Naive thymus-derived CD8-positive, alpha-beta T cell (primary cell): Measurements from ENCODE around the gene NCKAP5. TPM values are rescaled to one million over a fixed set of nuclear protein-coding genes. Genes with fewer than 3 reads are reported as not detected.

ENCODE experiments used
- ATAC-seq, 2 donors: fragments of 150-1000 bp; cut with Tn5 transposase in 1 of 2; sonication (Bioruptor Pico), chemical (Tn5 transposase) in 1 of 2; 1 replicate in 1 of 2; 2 replicates in 1 of 2; pipeline ENCODE4 v1.10.0; 2021; ENCODE audit warnings: mild to moderate bottlenecking in 2 of 2, moderate library complexity in 2 of 2
- POLR2A ChIA-PET: fragments of 350-600 bp; sonication (Branson Sonifier 250); formaldehyde crosslinking; loops from one replicate; lab custom pipeline; 2021; ENCODE audit warnings: antibody characterized with exemption; lab: Charles Lee
- DNase-seq, 10 donors: peaks; one replicate each; pipeline versions ENCODE4 v3.0.0 to v3.0.0-alpha.2; 2020 to 2022
- H3K27ac Mint-ChIP-seq, 10 donors: one replicate each; pipeline ENCODE4 v1.8.0; 2020 to 2022; ENCODE audit warnings: mild to moderate bottlenecking in 10 of 10, mixed read lengths in 10 of 10, moderate library complexity in 4 of 10, inconsistent platforms in 1 of 10
- H3K27me3 Mint-ChIP-seq, 5 donors: one replicate each; pipeline ENCODE4 v1.8.0; 2021 to 2022; ENCODE audit warnings: mixed read lengths in 5 of 5
- H3K36me3 Mint-ChIP-seq, 3 donors: one replicate each; pipeline ENCODE4 v1.8.0; 2020 to 2022; ENCODE audit warnings: mixed read lengths in 3 of 3, mild to moderate bottlenecking in 2 of 3, inconsistent platforms in 1 of 3
- H3K4me1 Mint-ChIP-seq, 4 donors: one replicate each; pipeline ENCODE4 v1.8.0; 2021 to 2022; ENCODE audit warnings: mixed read lengths in 4 of 4
- H3K4me3 Mint-ChIP-seq, 10 donors: one replicate each; pipeline ENCODE4 v1.8.0; 2020 to 2022; ENCODE audit warnings: mild to moderate bottlenecking in 10 of 10, mixed read lengths in 10 of 10, moderate library complexity in 6 of 10, inconsistent platforms in 1 of 10
- H3K9me3 Mint-ChIP-seq, 9 donors: one replicate each; pipeline ENCODE4 v1.8.0; 2020 to 2022; ENCODE audit warnings: mixed read lengths in 9 of 9, mild to moderate bottlenecking in 3 of 9, inconsistent platforms in 1 of 9, moderate library complexity in 1 of 9
- polyA plus RNA-seq, 3 donors: library from polyadenylated mRNA; unstranded; fragments of 300-500 nt; fragmentation: Illumina TruSeq; gene quantifications; one replicate each; pipeline ENCODE4 v1.2.3, GENCODE V29; 2021
- total RNA-seq, 8 experiments: library from RNA in 2 of 8; stranded (reverse) in 2 of 8; gene quantifications; one replicate each; pipeline ENCODE4 v1.2.3 and lab custom pipeline; 2021 to 2026

NCKAP5 gene
- total and polyA plus RNA-seq, 5 experiments from 2014 or later, result not detected

DNA sequence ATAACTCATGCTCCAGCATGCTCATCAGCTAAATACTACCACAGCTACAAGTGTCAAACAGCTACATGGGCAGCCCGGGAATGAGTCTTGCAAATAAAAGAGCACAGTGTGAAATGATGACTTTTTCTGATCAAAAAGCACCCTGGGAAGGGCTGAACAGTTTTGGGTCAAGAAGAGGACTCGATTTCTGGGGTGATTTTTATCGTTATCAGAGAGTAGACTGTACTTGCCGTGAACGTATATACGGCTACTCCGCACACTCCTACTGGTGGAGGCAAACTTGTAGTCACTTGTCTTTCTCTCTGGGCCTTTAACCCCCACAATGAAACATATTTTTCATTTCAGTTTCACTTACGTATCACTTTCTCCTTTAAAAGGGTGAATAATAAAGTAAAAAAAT is 54.4 kb downstream of the NCKAP5 start:
- no peak for ATAC-seq
- peaks cover 0 to 4% (median 0%) of the 10 kb centered on the region in 5 donors for H3K27me3 Mint-ChIP-seq
- H3K4me1 Mint-ChIP-seq, result no peaks in the 10 kb centered on the region
- no peak overlapping the region for H3K27ac Mint-ChIP-seq
- no peak for DNase-seq
- POLR2A ChIA-PET, result no interaction called here
- H3K9me3 Mint-ChIP-seq, result peaks cover 0 to 8% (median 0%) of the 10 kb centered on the region in 9 donors
- no peaks in the 10 kb centered on the region for H3K36me3 Mint-ChIP-seq
- H3K4me3 Mint-ChIP-seq, result no peak overlapping the region

DNA sequence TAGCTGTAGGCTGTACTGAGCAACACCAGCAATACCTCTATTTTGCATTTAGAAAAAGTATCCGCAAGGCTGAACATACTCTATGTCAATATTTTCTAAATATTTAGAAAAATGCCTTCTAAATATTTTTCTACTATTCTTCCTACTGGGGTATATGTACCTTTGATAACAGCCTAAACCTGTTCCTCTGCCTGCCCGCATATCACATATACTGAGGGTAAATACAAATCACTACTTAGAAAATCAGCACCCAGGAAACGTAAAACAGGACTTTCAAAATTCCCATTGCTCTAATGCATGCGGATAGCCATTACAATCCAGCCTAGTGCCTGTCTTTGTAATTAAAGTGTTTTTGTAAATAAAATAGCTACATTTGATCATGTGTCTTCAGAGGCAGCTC is 56.1 kb downstream of the NCKAP5 start:
- Mint-ChIP-seq H3K27me3 (peaks cover 0 to 4% (median 0%) of the 10 kb centered on the region in 5 donors), H3K4me1 (no peaks in the 10 kb centered on the region), H3K36me3 (no peaks in the 10 kb centered on the region), H3K9me3 (peaks cover 0 to 8% (median 0%) of the 10 kb centered on the region in 9 donors), H3K4me3 (no peak overlapping the region), H3K27ac (no peak overlapping the region)
- POLR2A ChIA-PET, result no interaction called here
- ATAC-seq (no peak), DNase-seq (no peak)

DNA sequence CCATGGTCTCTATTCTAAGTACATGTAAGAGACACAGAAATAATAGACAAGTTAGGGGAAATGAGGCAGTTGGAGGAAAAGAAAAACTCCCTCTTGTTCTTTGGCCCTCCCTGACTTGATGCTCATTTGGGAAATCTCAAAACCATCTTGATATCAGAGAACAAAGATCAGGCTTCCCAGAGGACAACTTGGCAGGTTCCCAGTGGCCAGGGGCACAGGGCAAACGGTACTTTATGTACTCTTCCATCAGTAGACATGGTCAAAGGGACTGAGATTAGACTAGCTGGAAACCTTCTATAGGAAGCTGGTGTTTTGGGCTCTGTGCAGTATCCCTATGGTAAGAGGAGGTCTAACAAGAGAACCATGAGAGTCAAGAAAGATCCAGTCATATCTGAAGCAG is 56.6 kb downstream of the NCKAP5 start:
- Mint-ChIP-seq H3K27me3 (peaks cover 0 to 6% (median 0%) of the 10 kb centered on the region in 5 donors), H3K4me3 (no peak overlapping the region), H3K4me1 (no peaks in the 10 kb centered on the region), H3K27ac (no peak overlapping the region), H3K36me3 (no peaks in the 10 kb centered on the region), H3K9me3 (peaks cover 0 to 8% (median 0%) of the 10 kb centered on the region in 9 donors)
- POLR2A ChIA-PET, result no interaction called here
- DNase-seq (no peak), ATAC-seq (no peak)

GRCh38 chr2:133509777-133510176 is 58.5 kb downstream of the NCKAP5 start:
- no peaks in the 10 kb centered on the region for H3K36me3 Mint-ChIP-seq
- H3K27ac Mint-ChIP-seq, result no peak overlapping the region
- no peak for DNase-seq
- no peak for ATAC-seq
- no peak overlapping the region for H3K4me3 Mint-ChIP-seq
- peaks cover 0 to 10% (median 0%) of the 10 kb centered on the region in 5 donors for H3K27me3 Mint-ChIP-seq
- H3K9me3 Mint-ChIP-seq, result peaks cover 0 to 8% (median 0%) of the 10 kb centered on the region in 9 donors
- POLR2A ChIA-PET, result no interaction called here
- no peaks in the 10 kb centered on the region for H3K4me1 Mint-ChIP-seq

DNA sequence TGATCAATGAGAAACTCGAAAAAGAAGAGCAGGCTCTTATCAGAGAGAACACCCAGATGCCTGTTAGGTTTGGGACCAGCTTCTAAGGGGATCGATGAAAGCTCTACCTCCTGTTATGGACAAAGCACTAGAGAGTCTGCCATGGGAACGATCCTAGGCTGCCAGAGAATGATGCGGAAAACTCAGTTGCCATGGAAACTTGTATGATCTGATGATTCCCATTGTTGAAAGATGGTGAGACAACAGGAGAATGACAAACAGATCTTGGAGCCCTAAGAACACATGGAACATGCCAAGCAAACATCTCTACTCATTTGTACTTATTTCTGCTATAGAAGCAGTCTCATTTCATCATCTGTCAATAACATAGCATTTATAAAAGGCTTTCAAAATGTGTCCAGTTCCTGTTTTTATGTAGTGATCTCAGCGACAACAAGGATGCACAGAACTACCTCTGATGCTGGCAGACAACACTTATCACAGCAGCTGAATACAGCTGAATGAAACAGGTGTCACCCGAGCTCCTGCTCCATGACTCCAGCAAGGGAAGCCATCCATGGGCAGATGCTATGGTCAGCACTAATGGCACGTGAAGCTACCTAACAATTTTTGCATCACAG is 59.6 kb downstream of the NCKAP5 start:
- Mint-ChIP-seq H3K4me1 (no peaks in the 10 kb centered on the region), H3K9me3 (peaks cover 0 to 8% (median 0%) of the 10 kb centered on the region in 9 donors), H3K4me3 (no peak overlapping the region), H3K36me3 (no peaks in the 10 kb centered on the region), H3K27me3 (peaks cover 0 to 12% (median 0%) of the 10 kb centered on the region in 5 donors), H3K27ac (peak overlapping the region in 1 of 10 donors; percentile 0)
- POLR2A ChIA-PET, result no interaction called here
- DNase-seq, result no peak
- no peak for ATAC-seq

GRCh38 chr2:133506996-133507395 is 61.3 kb downstream of the NCKAP5 start:
- Mint-ChIP-seq H3K4me1 (no peaks in the 10 kb centered on the region), H3K27ac (no peak overlapping the region), H3K9me3 (peaks cover 0 to 20% (median 0%) of the 10 kb centered on the region in 9 donors), H3K36me3 (no peaks in the 10 kb centered on the region), H3K4me3 (no peak overlapping the region), H3K27me3 (peaks cover 0 to 12% (median 2%) of the 10 kb centered on the region in 5 donors)
- no peak for DNase-seq
- ATAC-seq, result no peak
- POLR2A ChIA-PET, result no interaction called here

DNA sequence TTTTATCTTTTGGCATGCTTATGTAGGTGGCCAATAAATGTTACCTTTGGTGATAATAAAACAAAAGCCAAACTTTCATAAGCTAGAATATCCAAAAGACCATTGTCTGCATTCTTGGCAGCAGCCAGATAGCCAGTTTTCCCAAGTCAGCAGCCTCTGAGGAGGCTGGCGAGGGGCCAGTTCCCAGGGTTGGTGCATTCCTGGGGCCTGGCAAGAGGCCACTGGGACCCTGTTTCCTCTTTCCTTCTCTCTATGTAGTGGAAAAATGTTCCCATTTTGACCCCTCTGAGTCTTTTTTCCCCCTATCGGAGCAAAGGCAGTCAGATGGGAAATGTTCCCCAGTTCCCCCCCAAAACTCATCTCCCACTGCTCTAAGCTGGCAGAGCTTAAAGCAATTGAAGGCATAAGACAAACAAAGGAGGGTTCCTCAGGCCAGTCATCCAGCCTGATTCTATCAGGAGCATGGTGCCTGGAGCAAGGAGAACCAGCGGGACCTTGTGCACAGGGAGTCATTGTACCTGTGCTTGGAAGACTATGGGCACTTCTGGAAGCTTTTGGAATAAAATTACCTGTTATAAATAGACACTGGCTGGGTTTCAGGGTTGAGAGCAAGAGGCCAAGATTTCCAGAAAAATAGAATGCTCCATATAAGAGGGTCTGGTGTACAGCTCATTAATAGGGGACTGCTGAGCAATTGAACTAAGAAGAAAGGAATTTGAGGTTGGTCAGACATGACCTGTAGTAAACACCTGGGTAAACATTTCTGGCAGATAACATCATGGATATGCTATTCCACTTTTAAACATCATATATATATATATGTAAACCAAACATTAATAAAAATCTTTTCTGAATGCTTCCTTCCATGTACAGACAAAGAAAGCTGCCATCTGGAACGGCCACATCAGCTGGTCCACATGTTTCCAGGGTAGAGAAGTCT is 63.4 kb downstream of the NCKAP5 start:
- peaks cover 0 to 20% (median 0%) of the 10 kb centered on the region in 9 donors for H3K9me3 Mint-ChIP-seq
- no peak for ATAC-seq
- H3K27me3 Mint-ChIP-seq, result peaks cover 0 to 12% (median 5%) of the 10 kb centered on the region in 5 donors
- no peak for DNase-seq
- H3K4me3 Mint-ChIP-seq, result no peak overlapping the region
- no peak overlapping the region for H3K27ac Mint-ChIP-seq
- H3K4me1 Mint-ChIP-seq, result no peaks in the 10 kb centered on the region
- H3K36me3 Mint-ChIP-seq, result no peaks in the 10 kb centered on the region
- POLR2A ChIA-PET, result no interaction called here

DNA sequence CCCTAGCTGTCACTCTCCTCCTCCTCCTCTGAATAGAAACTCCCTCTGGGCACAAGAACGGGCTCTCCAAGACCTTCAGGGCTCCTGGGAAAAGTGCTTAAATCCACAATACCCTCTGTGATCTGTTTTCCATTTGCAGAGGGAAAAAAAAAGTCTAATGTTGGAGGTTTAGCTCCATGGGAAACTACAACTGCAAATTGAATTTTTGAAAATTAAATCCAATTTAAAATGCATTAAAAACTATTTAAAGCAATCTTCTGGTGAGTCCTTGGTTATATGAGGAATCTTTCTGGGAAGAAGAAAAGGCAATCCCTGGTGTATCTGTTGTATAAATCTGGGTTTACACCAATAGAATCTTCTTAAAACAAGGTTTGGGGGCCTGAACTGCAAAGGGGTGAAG is 64.3 kb downstream of the NCKAP5 start:
- Mint-ChIP-seq H3K36me3 (no peaks in the 10 kb centered on the region), H3K4me1 (no peaks in the 10 kb centered on the region), H3K27me3 (peaks cover 0 to 10% (median 5%) of the 10 kb centered on the region in 5 donors), H3K4me3 (no peak overlapping the region), H3K27ac (no peak overlapping the region), H3K9me3 (peaks cover 0 to 11% (median 0%) of the 10 kb centered on the region in 9 donors)
- ATAC-seq (no peak), DNase-seq (no peak)
- POLR2A ChIA-PET, result no interaction called here

DNA sequence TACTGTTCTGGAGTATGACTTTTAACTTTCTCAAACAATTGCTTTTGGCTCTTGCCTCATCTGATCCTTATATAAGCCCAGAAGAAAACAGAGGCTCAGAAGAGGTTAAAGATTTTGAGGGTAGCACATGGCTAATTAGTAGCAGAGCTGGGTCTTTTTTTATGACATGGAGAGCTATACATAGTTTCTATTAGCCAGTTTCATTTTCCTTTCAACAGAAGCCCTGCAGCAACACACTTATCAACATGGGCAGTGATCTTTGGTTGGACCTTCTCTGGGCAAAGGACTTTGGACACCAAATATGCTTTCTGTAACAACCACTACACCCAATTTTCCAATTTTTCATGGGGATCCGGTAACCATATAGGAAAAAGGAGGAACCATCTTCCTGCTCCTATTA is 64.9 kb downstream of the NCKAP5 start:
- peaks cover 0 to 11% (median 0%) of the 10 kb centered on the region in 9 donors for H3K9me3 Mint-ChIP-seq
- no peaks in the 10 kb centered on the region for H3K36me3 Mint-ChIP-seq
- no peaks in the 10 kb centered on the region for H3K4me1 Mint-ChIP-seq
- no peak for ATAC-seq
- H3K4me3 Mint-ChIP-seq, result no peak overlapping the region
- DNase-seq, result no peak
- H3K27me3 Mint-ChIP-seq, result peaks cover 0 to 13% (median 5%) of the 10 kb centered on the region in 5 donors
- no peak overlapping the region for H3K27ac Mint-ChIP-seq
- POLR2A ChIA-PET, result no interaction called here

GRCh38 chr2:133502678-133503077 is 65.6 kb downstream of the NCKAP5 start:
- DNase-seq (no peak), ATAC-seq (no peak)
- H3K27me3 Mint-ChIP-seq, result peaks cover 0 to 19% (median 5%) of the 10 kb centered on the region in 5 donors
- no peaks in the 10 kb centered on the region for H3K36me3 Mint-ChIP-seq
- H3K4me3 Mint-ChIP-seq, result no peak overlapping the region
- no peaks in the 10 kb centered on the region for H3K4me1 Mint-ChIP-seq
- H3K9me3 Mint-ChIP-seq, result peaks cover 0 to 11% (median 0%) of the 10 kb centered on the region in 9 donors
- no peak overlapping the region for H3K27ac Mint-ChIP-seq
- POLR2A ChIA-PET, result no interaction called here

DNA sequence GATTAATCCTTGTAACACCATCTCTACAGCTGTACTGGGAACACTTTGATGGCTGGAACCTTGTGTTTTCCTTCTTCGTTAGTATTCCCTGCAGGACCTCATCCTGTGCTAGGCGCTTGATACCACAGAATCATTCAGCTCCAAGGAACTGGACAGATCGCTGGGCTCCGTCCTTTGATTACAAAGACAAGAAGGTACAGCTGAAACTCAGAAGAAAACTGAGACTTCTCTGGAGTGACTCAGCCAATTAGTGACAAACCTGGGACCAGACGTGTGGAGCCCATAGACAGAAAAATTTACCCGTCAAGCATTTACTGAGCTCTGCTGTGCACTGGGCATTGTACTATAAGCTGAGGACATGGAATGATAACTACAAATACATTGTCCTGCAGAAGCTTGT is 67.3 kb downstream of the NCKAP5 start:
- no peak overlapping the region for H3K4me3 Mint-ChIP-seq
- H3K36me3 Mint-ChIP-seq, result no peaks in the 10 kb centered on the region
- DNase-seq, result no peak
- H3K4me1 Mint-ChIP-seq, result no peaks in the 10 kb centered on the region
- POLR2A ChIA-PET, result no interaction called here
- ATAC-seq, result no peak
- H3K9me3 Mint-ChIP-seq, result peaks cover 0 to 11% (median 0%) of the 10 kb centered on the region in 9 donors
- peaks cover 0 to 20% (median 5%) of the 10 kb centered on the region in 5 donors for H3K27me3 Mint-ChIP-seq
- H3K27ac Mint-ChIP-seq, result no peak overlapping the region

DNA sequence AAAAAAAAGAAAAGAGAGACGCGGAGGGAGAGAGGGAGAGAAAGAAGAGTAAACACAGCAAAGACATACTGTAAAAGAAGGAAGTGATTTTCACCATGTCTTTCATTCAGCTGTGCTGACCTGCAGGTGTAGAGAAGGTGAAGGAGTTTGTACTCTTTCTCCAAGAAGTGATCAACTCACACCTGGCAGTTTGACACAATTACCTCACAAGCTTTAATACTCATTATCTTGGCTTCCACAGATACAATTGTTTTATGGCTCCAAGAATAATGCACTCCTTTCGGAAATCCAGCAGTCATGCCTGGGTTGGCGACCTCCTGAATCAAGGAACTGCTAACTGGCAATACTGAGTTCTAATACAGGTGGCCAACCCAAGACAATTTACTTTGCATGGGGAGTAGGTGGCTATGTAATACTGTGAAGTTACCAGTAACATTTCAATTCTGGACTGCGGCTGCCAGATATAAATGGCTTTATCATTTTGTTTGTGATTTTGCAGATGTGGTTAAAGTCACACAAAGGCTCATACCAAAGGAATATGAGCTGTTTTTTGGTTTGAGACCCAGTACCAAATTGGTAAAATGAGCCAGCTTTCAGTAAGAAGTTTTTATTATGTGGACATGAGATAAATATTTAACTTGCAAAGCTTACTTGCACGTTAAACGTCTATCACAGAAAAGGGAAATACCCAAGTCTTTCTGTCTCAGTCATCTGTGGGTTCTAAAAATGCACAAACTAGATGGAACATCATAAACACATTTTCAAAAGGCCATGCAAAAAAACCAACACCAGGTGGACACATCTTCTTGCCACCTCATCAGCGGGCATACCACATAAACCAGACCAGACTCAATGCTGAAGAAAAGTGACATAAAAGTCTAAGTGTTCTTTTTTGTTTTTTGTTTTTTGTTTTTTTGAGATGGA is 69.3 kb downstream of the NCKAP5 start:
- POLR2A ChIA-PET, result no interaction called here
- no peak for ATAC-seq
- no peak for DNase-seq
- no peaks in the 10 kb centered on the region for H3K4me1 Mint-ChIP-seq
- no peak overlapping the region for H3K4me3 Mint-ChIP-seq
- H3K9me3 Mint-ChIP-seq, result peaks cover 0 to 11% (median 0%) of the 10 kb centered on the region in 9 donors
- peaks cover 0 to 20% (median 5%) of the 10 kb centered on the region in 5 donors for H3K27me3 Mint-ChIP-seq
- H3K36me3 Mint-ChIP-seq, result no peaks in the 10 kb centered on the region
- H3K27ac Mint-ChIP-seq, result no peak overlapping the region
